Neural cell (in vitro differentiated cells): ENCODE data around the gene STARD6. TPM values are rescaled to one million over a fixed set of nuclear protein-coding genes. Genes with fewer than 3 reads are reported as not detected.

ENCODE experiments used
- H2AFZ ChIP-seq: fragments of 200-600, 300-800 bp; sonication (generic), shearing (Covaris generic); 2 replicates; pipeline ENCODE4 v1.6.0; 2014; ENCODE audit warnings: low read depth, mild to moderate bottlenecking, antibody characterized with exemption, low read length, moderate library complexity
- H3F3A ChIP-seq: fragments of 200-600 bp; shearing (Covaris generic); 2 replicates; pipeline ENCODE4 v1.6.1; 2016; ENCODE audit warnings: mild to moderate bottlenecking, moderate library complexity, mixed read lengths, antibody characterized with exemption, low read length; ENCODE audit not compliant: insufficient read depth, poor library complexity, severe bottlenecking
- H3K27ac ChIP-seq: fragments of 200-600, 300-800 bp; sonication (generic), shearing (Covaris generic); 2 replicates; pipeline ENCODE4 v1.5.1; 2014; ENCODE audit warnings: mild to moderate bottlenecking, low read length, moderate library complexity
- H3K27me3 ChIP-seq: fragments of 300-800, 200-600 bp; sonication (generic), shearing (Covaris generic); 2 replicates; pipeline ENCODE4 v1.6.0; 2014; ENCODE audit warnings: mild to moderate bottlenecking, low read depth, low read length, moderate library complexity; ENCODE audit not compliant: insufficient read depth
- H3K36me3 ChIP-seq: fragments of 300-800, 200-600 bp; sonication (generic), shearing (Covaris generic); 2 replicates; pipeline ENCODE4 v1.5.1; 2014; ENCODE audit warnings: mild to moderate bottlenecking, antibody characterized with exemption, low read length, moderate library complexity; ENCODE audit not compliant: insufficient read depth
- H3K4me2 ChIP-seq: fragments of 300-800, 200-600 bp; sonication (generic), shearing (Covaris generic); 2 replicates; pipeline ENCODE4 v1.6.0; 2014; ENCODE audit warnings: mild to moderate bottlenecking, low read length
- H3K4me3 ChIP-seq: fragments of 300-800, 200-600 bp; sonication (generic), shearing (Covaris generic); 2 replicates; pipeline ENCODE4 v1.5.1; 2014; ENCODE audit warnings: mild to moderate bottlenecking, low read length, moderate library complexity
- H3K79me2 ChIP-seq: fragments of 200-600 bp; shearing (Covaris generic); replicated peaks from 2 replicates; pipeline ENCODE4 v1.6.0; 2014; ENCODE audit warnings: mild to moderate bottlenecking, low read length, moderate library complexity; ENCODE audit not compliant: insufficient read depth
- H3K9ac ChIP-seq: fragments of 300-800, 200-600 bp; sonication (generic), shearing (Covaris generic); 2 replicates; pipeline ENCODE4 v1.6.1; 2016; ENCODE audit warnings: mild to moderate bottlenecking, low read length, mixed read lengths
- H3K9me2 ChIP-seq: fragments of 200-600 bp; shearing (Covaris generic); 2 replicates; pipeline ENCODE4 v1.6.1; 2016; ENCODE audit warnings: mild to moderate bottlenecking, low read length, mixed read lengths; ENCODE audit not compliant: insufficient read depth
- H3K9me3 ChIP-seq: fragments of 200-600, 300-800 bp; sonication (generic), shearing (Covaris generic); 2 replicates; pipeline ENCODE4 v1.6.1; 2016; ENCODE audit warnings: mild to moderate bottlenecking, mixed run types, low read length, moderate library complexity, mixed read lengths
- H4K20me1 ChIP-seq: fragments of 200-600 bp; shearing (Covaris generic); 2 replicates; pipeline ENCODE4 v1.6.1; 2016; ENCODE audit warnings: mild to moderate bottlenecking, mixed run types; ENCODE audit not compliant: insufficient read depth
- CTCF ChIP-seq: fragments of 450-650 bp; IDR thresholded peaks from 2 replicates; pipeline ENCODE4 v1.5.1; 2014; ENCODE audit warnings: antibody characterized with exemption, mild to moderate bottlenecking, moderate library complexity; ENCODE audit not compliant: poor library complexity, severe bottlenecking
- EP300 ChIP-seq: fragments of 450-650 bp; conservative IDR thresholded peaks from 2 replicates; pipeline ENCODE4 v1.6.1; 2014; ENCODE audit warnings: antibody characterized with exemption, mild to moderate bottlenecking, moderate library complexity; ENCODE audit not compliant: poor library complexity, severe bottlenecking
- EZH2 ChIP-seq: fragments of 200-600, 300-800 bp; shearing (Covaris generic), sonication (generic); IDR thresholded peaks from 2 replicates; pipeline ENCODE4 v1.6.1; 2014; ENCODE audit warnings: antibody characterized with exemption, low read length, borderline replicate concordance, mild to moderate bottlenecking; ENCODE audit not compliant: insufficient read depth, poor library complexity, severe bottlenecking
- MXI1 ChIP-seq: fragments of 450-650 bp; conservative IDR thresholded peaks from 2 replicates; pipeline ENCODE4 v1.6.1; 2014; ENCODE audit warnings: antibody characterized with exemption, mild to moderate bottlenecking; ENCODE audit not compliant: poor library complexity, severe bottlenecking
- POLR2AphosphoS5 ChIP-seq: IDR thresholded peaks from 2 replicates; pipeline ENCODE4 v1.6.1; 2012
- RAD21 ChIP-seq: fragments of 450-650 bp; conservative IDR thresholded peaks from 2 replicates; pipeline ENCODE4 v1.6.1; 2014; ENCODE audit warnings: antibody characterized with exemption, mild to moderate bottlenecking, moderate library complexity
- REST ChIP-seq: IDR thresholded peaks from 2 replicates; pipeline ENCODE4 v1.6.1; 2012; ENCODE audit warnings: borderline replicate concordance
- SMC3 ChIP-seq: fragments of 450-650 bp; conservative IDR thresholded peaks from 2 replicates; pipeline ENCODE4 v1.6.1; 2014; ENCODE audit warnings: antibody characterized with exemption, mild to moderate bottlenecking, moderate library complexity; ENCODE audit not compliant: poor library complexity
- TAF1 ChIP-seq: IDR thresholded peaks from 2 replicates; pipeline ENCODE4 v1.6.1; 2012; ENCODE audit warnings: low read depth
- polyA plus RNA-seq: library from polyadenylated mRNA; depleted of rRNA; stranded (reverse); fragments of >200 nt; gene quantifications from 2 replicates; pipeline ENCODE4 v1.2.3, GENCODE V29; 2014

Gene STARD6
- polyA plus RNA-seq, 1 donor from 2014 or later = not detected

- H3K9me3 ChIP-seq = no peaks in the 10 kb centered on the region
- H3K9me2 ChIP-seq = no peaks in the 10 kb centered on the region
- no peak overlapping the region for H2AFZ ChIP-seq
- no peak overlapping the region for H3K27ac ChIP-seq
- H3K4me3 ChIP-seq = no peak overlapping the region
- no peaks in the 10 kb centered on the region for H3K79me2 ChIP-seq
- no peaks in the 10 kb centered on the region for H3F3A ChIP-seq
- H4K20me1 ChIP-seq = no peaks in the 10 kb centered on the region
- peak; percentile 23 for TF ChIP-seq CTCF
- TF ChIP-seq TAF1 = no peak
- no peak for TF ChIP-seq SMC3
- TF ChIP-seq EZH2 = no peak
- no peaks in the 10 kb centered on the region for H3K36me3 ChIP-seq
- H3K9ac ChIP-seq = no peak overlapping the region
- H3K4me2 ChIP-seq = no peak overlapping the region
- no peaks in the 10 kb centered on the region for H3K27me3 ChIP-seq
Observed at GRCh38 chr18:54330768-54331548, 26.7 kb downstream of the STARD6 start.

GRCh38 chr18:54329787-54330186 is 27.9 kb downstream of the STARD6 start:
- Histone ChIP-seq H3K79me2 (no peaks in the 10 kb centered on the region), H3K4me3 (no peak overlapping the region), H3K4me2 (no peak overlapping the region), H2AFZ (no peak overlapping the region), H3K27me3 (no peaks in the 10 kb centered on the region), H3K9me2 (no peaks in the 10 kb centered on the region), H4K20me1 (no peaks in the 10 kb centered on the region), H3K9ac (no peak overlapping the region), H3K27ac (no peak overlapping the region), H3F3A (no peaks in the 10 kb centered on the region), H3K9me3 (no peaks in the 10 kb centered on the region), H3K36me3 (no peaks in the 10 kb centered on the region)
- no peak for TF ChIP-seq EP300
- no peak for TF ChIP-seq EZH2
- TF ChIP-seq TAF1 = no peak
- TF ChIP-seq REST = no peak
- TF ChIP-seq MXI1 = no peak
- TF ChIP-seq CTCF = no peak
- TF ChIP-seq RAD21 = no peak
- no peak for TF ChIP-seq SMC3
- TF ChIP-seq POLR2AphosphoS5 = no peak
